ENCODE measurements around the gene FBXO41. TPM values are rescaled to one million over a fixed set of nuclear protein-coding genes. Genes with fewer than 3 reads are reported as not detected.

The FBXO41 gene
- total and polyA plus RNA-seq, 7 donors = 0.03 to 0.46 (median 0.15) TPM

- H3K27ac ChIP-seq = no peak within 1 kb of the TSS
- peaks cover 9 to 95% (median 23%) of the 10 kb centered on the region in 3 donors for H3K27me3 ChIP-seq (ENCODE audit: insufficient read depth in 3 of 3, low read length in 2 of 3)
- peak within 1 kb of the TSS; percentile 58 for H3K4me3 ChIP-seq
- no peaks in the 10 kb centered on the region for H3K9me3 ChIP-seq
- intact Hi-C loops (cut with DNase I) = no loop called here
- DNase-seq (peak; percentile 26 to 66), ATAC-seq (peak; percentile 47 to 67 (median 58))
- no peaks in the 10 kb centered on the region for H3K4me1 ChIP-seq
- H3K36me3 ChIP-seq (ENCODE audit: insufficient read depth in 1 of 2, low read depth in 1 of 2) = no peaks in the 10 kb centered on the region
- no peak for TF ChIP-seq CTCF (IDR thresholded peaks at IDR 0.05)
- 2 to 4% (median 3%) methylated on average over 37 to 45 of the region's 45 CpGs for WGBS, 3 donors
Measured at GRCh38 chr2:73293534-73294171, 9.4 kb upstream of the FBXO41 start, which contains the start of gene EGR4. EGR4 (minus strand) TSS chr2:73293548; CDS start chr2:73293317, 231 bp downstream.

GRCh38 chr2:73292906-73293533 is 8.7 kb upstream of the FBXO41 start:
- intact Hi-C loops (cut with DNase I) = no loop called here
- TF ChIP-seq CTCF (IDR thresholded peaks at IDR 0.05) = no peak
- Histone ChIP-seq H3K27ac (no peak overlapping the region), H3K4me3 (peak overlapping the region; percentile 58), H3K36me3 (ENCODE audit: insufficient read depth in 1 of 2, low read depth in 1 of 2) (no peaks in the 10 kb centered on the region), H3K27me3 (ENCODE audit: insufficient read depth in 3 of 3, low read length in 2 of 3) (peaks cover 9 to 90% (median 23%) of the 10 kb centered on the region in 3 donors), H3K4me1 (no peaks in the 10 kb centered on the region), H3K9me3 (no peaks in the 10 kb centered on the region)
- ATAC-seq (no peak), DNase-seq (no peak)
- 2 to 3% (median 3%) methylated on average over 44 to 64 of the region's 64 CpGs for WGBS, 3 donors

- DNase-seq (no peak), ATAC-seq (no peak)
- H3K4me1 ChIP-seq = no peaks in the 10 kb centered on the region
- peak overlapping the region; percentile 28 for H3K4me3 ChIP-seq
- intact Hi-C loops (cut with DNase I) = no loop called here
- 4 to 5% (median 5%) methylated on average over 37 to 38 of the region's 38 CpGs for WGBS, 3 donors
- H3K27ac ChIP-seq = no peak overlapping the region
- no peak for TF ChIP-seq CTCF (IDR thresholded peaks at IDR 0.05)
- H3K27me3 ChIP-seq (ENCODE audit: insufficient read depth in 3 of 3, low read length in 2 of 3) = peaks cover 9 to 84% (median 23%) of the 10 kb centered on the region in 3 donors
- H3K36me3 ChIP-seq (ENCODE audit: insufficient read depth in 1 of 2, low read depth in 1 of 2) = no peaks in the 10 kb centered on the region
- no peaks in the 10 kb centered on the region for H3K9me3 ChIP-seq
Measured at GRCh38 chr2:73292316-73292905, 8.1 kb upstream of the FBXO41 start.

- H3K4me3 ChIP-seq = peak overlapping the region; percentile 28
- DNase-seq = no peak
- no peak overlapping the region for H3K27ac ChIP-seq
- no peak for ATAC-seq
- no peaks in the 10 kb centered on the region for H3K36me3 ChIP-seq (ENCODE audit: insufficient read depth in 1 of 2, low read depth in 1 of 2)
- H3K4me1 ChIP-seq = no peaks in the 10 kb centered on the region
- TF ChIP-seq CTCF (IDR thresholded peaks at IDR 0.05) = no peak
- no peaks in the 10 kb centered on the region for H3K9me3 ChIP-seq
- WGBS, 3 donors = 1 to 2% (median 2%) methylated on average over 74 to 82 of the region's 82 CpGs
- peaks cover 9 to 84% (median 23%) of the 10 kb centered on the region in 3 donors for H3K27me3 ChIP-seq (ENCODE audit: insufficient read depth in 3 of 3, low read length in 2 of 3)
- intact Hi-C loops (cut with DNase I) = no loop called here
Measured at GRCh38 chr2:73291461-73292315, 7.4 kb upstream of the FBXO41 start.
